H1 (cell line): ENCODE results near the gene ATP13A3. TPM values are rescaled to one million over a fixed set of nuclear protein-coding genes. Genes with fewer than 3 reads are reported as not detected.

Experiments
- EP300 ChIP-seq, 2 experiments: IDR thresholded peaks; 1 replicate in 1 of 2; 2 replicates in 1 of 2; pipeline ENCODE4 v1.6.1; 2011 to 2012; ENCODE audit warnings: low read depth in 2 of 2, low read length in 2 of 2, mild to moderate bottlenecking in 2 of 2, borderline replicate concordance in 1 of 2, inconsistent platforms in 1 of 2, moderate library complexity in 1 of 2
- polyA plus RNA-seq, 7 experiments: library from polyadenylated mRNA; depleted of rRNA in 3 of 7; stranded (reverse) in 5 of 7; unstranded in 2 of 7; fragments of >200 nt in 5 of 7; fragments of 200-250 nt in 2 of 7; gene quantifications; 1 replicate in 5 of 7; 2 replicates in 1 of 7; 4 replicates in 1 of 7; pipeline versions ENCODE4 v1.2.1 to v1.2.3, GENCODE V29; 2011 to 2013; ENCODE audit warnings: missing spikeins in 2 of 7, mixed read lengths in 2 of 7
- total RNA-seq: library from RNA; stranded (reverse); fragmentation: NEBNext Ultra II Directional; extraction: Animal tissue kit (Norgen Biotek cat#: 25700); gene quantifications from 2 replicates; pipeline ENCODE4 v1.2.1, GENCODE V29; 2021

ATP13A3 gene
- total and polyA plus RNA-seq, 2 of the 8 experiments (the other 6 are each of a cell fraction or from before 2014, with no cell fraction given) = 18.6 to 92.2 TPM

- no peak for TF ChIP-seq EP300 (IDR thresholded peaks at IDR 0.05; ENCODE audit: borderline replicate concordance in 1 of 2, low read depth in 2 of 2, low read length in 2 of 2)
- TF ChIP-seq, all 59 proteins: peak for 0
Observed at GRCh38 chr3:194466761-194467356, 19.9 kb downstream of the ATP13A3 start (continued).
